ENCODE results near the gene IMMP2L.

The IMMP2L gene

DNA sequence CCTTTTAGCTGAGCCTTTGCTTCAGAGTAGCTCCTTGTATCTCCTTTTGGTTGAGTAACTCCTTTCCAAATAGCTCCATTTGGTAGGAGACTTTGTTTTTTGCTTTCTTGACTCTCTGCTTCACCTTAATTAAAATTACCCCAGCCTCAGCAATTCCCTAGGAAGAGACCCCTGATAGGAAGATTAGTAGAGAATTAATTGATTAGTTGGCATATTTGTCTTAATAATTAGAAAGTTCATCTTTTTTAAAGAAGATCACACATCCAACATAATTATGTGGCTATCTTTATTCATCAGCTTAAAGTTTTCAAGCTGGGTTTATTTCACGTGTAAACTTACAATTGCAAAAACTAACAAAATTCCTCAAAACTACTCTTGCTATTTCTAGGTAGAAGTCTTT is 352.2 kb downstream of the IMMP2L start:
- H3K36me3 Mint-ChIP-seq (ENCODE audit: low read depth): no peaks in the 10 kb centered on the region
- H3K4me3 Mint-ChIP-seq: no peak overlapping the region
- no peaks in the 10 kb centered on the region for H3K9me3 Mint-ChIP-seq
- H3K4me1 Mint-ChIP-seq: no peaks in the 10 kb centered on the region
- no peaks in the 10 kb centered on the region for H3K27me3 Mint-ChIP-seq (ENCODE audit: low read depth)
- TF ChIP-seq CTCF (IDR thresholded peaks at IDR 0.05; ENCODE audit: unreplicated experiment in 3 of 3): no peak
- no peak overlapping the region for H3K27ac Mint-ChIP-seq

- Mint-ChIP-seq H3K9me3 (no peaks in the 10 kb centered on the region), H3K27me3 (ENCODE audit: low read depth) (no peaks in the 10 kb centered on the region), H3K4me1 (no peaks in the 10 kb centered on the region), H3K4me3 (no peak overlapping the region), H3K27ac (no peak overlapping the region), H3K36me3 (ENCODE audit: low read depth) (no peaks in the 10 kb centered on the region)
- no peak for TF ChIP-seq CTCF (IDR thresholded peaks at IDR 0.05; ENCODE audit: unreplicated experiment in 3 of 3)
Observed at GRCh38 chr7:111205251-111205650, 357.0 kb downstream of the IMMP2L start.

DNA sequence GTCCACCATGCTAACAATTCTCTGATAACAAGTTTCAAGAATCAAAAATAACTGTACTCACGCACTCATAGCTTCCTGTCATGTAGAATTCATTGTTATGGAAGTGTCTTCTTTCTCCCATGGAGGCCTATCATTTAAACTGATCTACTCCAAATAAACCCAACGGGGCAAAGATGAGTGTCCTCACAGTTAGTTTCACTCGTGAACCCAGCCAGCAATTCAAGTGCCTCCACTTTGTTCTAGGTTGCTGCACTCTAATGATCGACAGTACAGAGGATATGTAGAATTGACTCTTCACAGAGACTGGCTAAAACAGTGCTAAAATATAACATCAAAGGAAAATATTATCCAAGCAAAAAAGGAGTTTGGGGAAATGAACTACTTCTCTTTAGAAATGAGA is 360.0 kb downstream of the IMMP2L start:
- H3K4me3 Mint-ChIP-seq: no peak overlapping the region
- no peak for TF ChIP-seq CTCF (IDR thresholded peaks at IDR 0.05; ENCODE audit: unreplicated experiment in 3 of 3)
- no peaks in the 10 kb centered on the region for H3K27me3 Mint-ChIP-seq (ENCODE audit: low read depth)
- no peak overlapping the region for H3K27ac Mint-ChIP-seq
- H3K9me3 Mint-ChIP-seq: no peaks in the 10 kb centered on the region
- H3K36me3 Mint-ChIP-seq (ENCODE audit: low read depth): no peaks in the 10 kb centered on the region
- no peaks in the 10 kb centered on the region for H3K4me1 Mint-ChIP-seq

- Mint-ChIP-seq H3K4me1 (no peaks in the 10 kb centered on the region), H3K9me3 (no peaks in the 10 kb centered on the region), H3K4me3 (no peak overlapping the region), H3K36me3 (ENCODE audit: low read depth) (no peaks in the 10 kb centered on the region), H3K27me3 (ENCODE audit: low read depth) (no peaks in the 10 kb centered on the region), H3K27ac (no peak overlapping the region)
- TF ChIP-seq CTCF (IDR thresholded peaks at IDR 0.05; ENCODE audit: unreplicated experiment in 3 of 3): no peak
Observed at GRCh38 chr7:111199643-111200042, 362.6 kb downstream of the IMMP2L start.

GRCh38 chr7:111198255-111198654 is 364.0 kb downstream of the IMMP2L start:
- no peak overlapping the region for H3K27ac Mint-ChIP-seq
- no peak for TF ChIP-seq CTCF (IDR thresholded peaks at IDR 0.05; ENCODE audit: unreplicated experiment in 3 of 3)
- no peaks in the 10 kb centered on the region for H3K27me3 Mint-ChIP-seq (ENCODE audit: low read depth)
- H3K4me1 Mint-ChIP-seq: no peaks in the 10 kb centered on the region
- no peaks in the 10 kb centered on the region for H3K9me3 Mint-ChIP-seq
- H3K36me3 Mint-ChIP-seq (ENCODE audit: low read depth): no peaks in the 10 kb centered on the region
- H3K4me3 Mint-ChIP-seq: no peak overlapping the region

DNA sequence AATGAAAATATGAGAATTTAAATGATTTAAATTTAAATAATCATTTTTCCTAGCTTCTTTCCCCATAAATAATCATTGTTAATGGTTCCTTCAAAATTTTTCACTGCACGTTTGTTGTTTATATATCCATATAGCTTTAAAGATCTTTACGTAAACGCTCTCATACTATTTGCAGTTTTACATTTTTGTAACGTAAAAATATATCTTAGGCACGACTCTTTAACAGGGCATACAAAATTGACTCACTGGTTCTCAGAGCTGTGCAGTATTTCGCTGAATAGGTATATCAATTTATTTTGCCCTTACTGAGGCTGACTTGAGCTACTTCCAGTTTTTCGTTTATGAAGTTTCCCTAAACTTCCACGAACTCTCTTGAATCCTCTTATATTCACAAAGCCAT is 365.6 kb downstream of the IMMP2L start:
- Mint-ChIP-seq H3K4me1 (no peaks in the 10 kb centered on the region), H3K9me3 (no peaks in the 10 kb centered on the region), H3K27ac (no peak overlapping the region), H3K4me3 (no peak overlapping the region), H3K36me3 (ENCODE audit: low read depth) (no peaks in the 10 kb centered on the region), H3K27me3 (ENCODE audit: low read depth) (no peaks in the 10 kb centered on the region)
- TF ChIP-seq CTCF (IDR thresholded peaks at IDR 0.05; ENCODE audit: unreplicated experiment in 3 of 3): no peak
